ENCODE results near the gene GARIN3.
"Not testable (repeated sequence)": the region's sequence is repeated elsewhere in the genome, so short reads cannot be mapped to it uniquely, and the experiment has no call there.

The GARIN3 gene

GRCh38 chr5:157214415-157214814, 48.4 kb upstream of the GARIN3 start:
- peak overlapping the region; percentile 45; the same call in 1 of the 2 replicates for H3K4me3 ChIP-seq (ENCODE audit: low read length)
- TF ChIP-seq EZH2phosphoT487 (IDR thresholded peaks at IDR 0.05; ENCODE audit: borderline replicate concordance, low read length) (no peak), CTCF (IDR thresholded peaks at IDR 0.05; ENCODE audit: low read depth, low read length, poor library complexity, severe bottlenecking) (no peak)
- no peaks in the 10 kb centered on the region for H4K20me1 ChIP-seq (ENCODE audit: control insufficient read depth, insufficient read depth, low read depth, low read length)
- H3K27me3 ChIP-seq (ENCODE audit: control insufficient read depth, low read length), result no peaks in the 10 kb centered on the region
- H3K9me3 ChIP-seq (ENCODE audit: control insufficient read depth, insufficient read depth, low read length), result no peaks in the 10 kb centered on the region
- no peaks in the 10 kb centered on the region for H3K36me3 ChIP-seq (ENCODE audit: control insufficient read depth, low read length)
- peaks cover 55% of the 10 kb centered on the region for H3K4me1 ChIP-seq (ENCODE audit: control insufficient read depth, low read length)
- peak overlapping the region; percentile 68 for H3K27ac ChIP-seq (ENCODE audit: low read depth, low read length)
- no peaks in the 10 kb centered on the region for H3K9me2 ChIP-seq (replicated peaks; ENCODE audit: control insufficient read depth, low read length)
- H3K4me2 ChIP-seq (ENCODE audit: low read length), result peak overlapping the region; percentile 61
- H3F3A ChIP-seq (ENCODE audit: control insufficient read depth, insufficient read depth), result 0 out of 2 replicates have a peak, but pooled peaks cover 3% of the 10 kb centered on the region
- no peaks in the 10 kb centered on the region for H3K79me2 ChIP-seq (ENCODE audit: control insufficient read depth, low read length)

DNA sequence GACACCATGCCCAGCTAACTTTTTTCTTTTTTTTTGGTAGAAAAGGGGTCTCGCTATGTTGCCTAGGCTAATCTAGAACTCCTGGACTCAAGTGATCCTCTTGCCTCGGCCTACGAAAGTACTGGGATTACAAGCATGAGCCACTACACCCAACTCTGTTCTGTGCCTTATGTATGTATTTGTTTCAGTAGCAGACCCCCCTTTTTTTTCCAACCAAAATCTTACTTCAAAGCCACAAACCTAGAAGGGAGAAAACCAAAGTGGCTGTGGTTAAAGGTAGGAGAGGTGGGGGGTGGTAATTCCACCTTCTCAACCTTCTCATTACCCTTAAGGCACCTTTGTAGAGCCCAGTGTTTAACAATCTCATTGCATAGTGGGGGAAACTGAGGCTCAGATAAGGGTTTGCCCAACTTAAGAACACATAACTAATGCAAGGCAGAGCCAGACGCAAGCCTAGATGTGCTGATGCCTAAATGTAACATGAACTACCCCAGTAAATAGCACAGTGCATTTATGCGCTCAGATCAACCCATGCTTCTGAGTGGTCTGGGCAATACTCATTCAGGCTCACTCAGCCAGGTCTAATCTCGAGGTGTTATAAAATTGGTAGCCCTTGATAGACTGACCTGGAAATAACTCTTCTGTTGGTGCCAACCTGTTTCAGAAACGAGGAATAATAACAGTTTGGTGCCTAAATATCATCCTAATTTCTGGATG, 47.6 kb upstream of the GARIN3 start:
- H3K27ac ChIP-seq (ENCODE audit: low read depth, low read length), result peak overlapping the region; percentile 68

DNA sequence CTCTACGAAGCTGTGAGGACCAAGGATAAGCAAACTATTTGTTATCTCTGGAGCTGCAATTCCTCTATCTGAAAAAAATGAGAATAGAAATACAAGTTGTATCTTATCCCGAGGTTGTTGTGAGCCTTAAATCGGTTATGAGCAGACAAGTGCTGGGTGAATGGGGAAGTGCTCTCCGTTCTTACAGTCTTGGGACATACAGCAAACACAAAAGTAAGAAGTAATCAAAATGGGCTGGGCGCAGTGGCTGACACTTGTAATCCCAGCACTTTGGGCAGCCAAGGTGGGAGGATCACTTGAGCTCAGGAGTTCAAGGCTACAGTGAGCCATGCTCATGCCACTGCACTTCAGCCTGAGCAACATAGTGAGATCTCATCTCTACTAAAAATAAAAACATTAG, 46.2 kb upstream of the GARIN3 start:
- Histone ChIP-seq H3K9me2 (replicated peaks; ENCODE audit: control insufficient read depth, low read length) (no peaks in the 10 kb centered on the region), H3K4me3 (ENCODE audit: low read length) (no peak overlapping the region), H3K36me3 (ENCODE audit: control insufficient read depth, low read length) (no peaks in the 10 kb centered on the region), H4K20me1 (ENCODE audit: control insufficient read depth, insufficient read depth, low read depth, low read length) (no peaks in the 10 kb centered on the region), H3K27me3 (ENCODE audit: control insufficient read depth, low read length) (no peaks in the 10 kb centered on the region), H3F3A (ENCODE audit: control insufficient read depth, insufficient read depth) (0 out of 2 replicates have a peak, but pooled peaks cover 3% of the 10 kb centered on the region), H3K9me3 (ENCODE audit: control insufficient read depth, insufficient read depth, low read length) (no peaks in the 10 kb centered on the region), H3K27ac (ENCODE audit: low read depth, low read length) (no peak overlapping the region), H3K79me2 (ENCODE audit: control insufficient read depth, low read length) (no peaks in the 10 kb centered on the region), H3K4me1 (ENCODE audit: control insufficient read depth, low read length) (peaks cover 44% of the 10 kb centered on the region), H3K4me2 (ENCODE audit: low read length) (no peak overlapping the region)
- no peak for TF ChIP-seq CTCF (IDR thresholded peaks at IDR 0.05; ENCODE audit: low read depth, low read length, poor library complexity, severe bottlenecking)
- TF ChIP-seq EZH2phosphoT487 (IDR thresholded peaks at IDR 0.05; ENCODE audit: borderline replicate concordance, low read length), result no peak

More for the DNA sequence above, 47.6 kb upstream of the GARIN3 start:
- Histone ChIP-seq H3K9me2 (replicated peaks; ENCODE audit: control insufficient read depth, low read length) (no peaks in the 10 kb centered on the region), H3K27me3 (ENCODE audit: control insufficient read depth, low read length) (no peaks in the 10 kb centered on the region), H3K79me2 (ENCODE audit: control insufficient read depth, low read length) (no peaks in the 10 kb centered on the region), H3K4me3 (ENCODE audit: low read length) (no peak overlapping the region), H3F3A (ENCODE audit: control insufficient read depth, insufficient read depth) (0 out of 2 replicates have a peak, but pooled peaks cover 3% of the 10 kb centered on the region), H3K9me3 (ENCODE audit: control insufficient read depth, insufficient read depth, low read length) (no peaks in the 10 kb centered on the region), H3K4me2 (ENCODE audit: low read length) (peak overlapping the region; percentile 61), H3K4me1 (ENCODE audit: control insufficient read depth, low read length) (peaks cover 55% of the 10 kb centered on the region), H3K36me3 (ENCODE audit: control insufficient read depth, low read length) (no peaks in the 10 kb centered on the region), H4K20me1 (ENCODE audit: control insufficient read depth, insufficient read depth, low read depth, low read length) (no peaks in the 10 kb centered on the region)
- TF ChIP-seq EZH2phosphoT487 (IDR thresholded peaks at IDR 0.05; ENCODE audit: borderline replicate concordance, low read length) (no peak), CTCF (IDR thresholded peaks at IDR 0.05; ENCODE audit: low read depth, low read length, poor library complexity, severe bottlenecking) (no peak)

DNA sequence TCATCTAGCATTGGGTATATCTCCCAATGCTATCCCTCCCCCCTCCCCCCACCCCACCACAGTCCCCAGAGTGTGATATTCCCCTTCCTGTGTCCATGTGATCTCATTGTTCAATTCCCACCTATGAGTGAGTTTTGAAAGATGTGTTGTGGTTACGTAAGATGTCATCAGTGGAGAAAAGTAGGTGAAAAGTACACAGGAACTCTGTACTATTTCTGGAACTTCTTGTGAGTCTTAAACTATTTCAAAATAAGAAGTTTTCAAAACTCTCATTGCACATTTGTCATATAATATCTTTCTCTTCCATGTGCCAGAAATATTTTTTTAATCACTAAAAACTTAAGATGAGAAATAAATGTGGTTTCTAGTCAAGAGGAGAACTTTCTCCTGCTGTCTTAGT, 44.6 kb upstream of the GARIN3 start:
- not testable (repeated sequence) for H4K20me1 ChIP-seq (ENCODE audit: control insufficient read depth, insufficient read depth, low read depth, low read length); H3K27ac ChIP-seq (ENCODE audit: low read depth, low read length); H3K27me3 ChIP-seq (ENCODE audit: control insufficient read depth, low read length); H3K79me2 ChIP-seq (ENCODE audit: control insufficient read depth, low read length); H3K9me2 ChIP-seq (replicated peaks; ENCODE audit: control insufficient read depth, low read length); H3F3A ChIP-seq (ENCODE audit: control insufficient read depth, insufficient read depth); H3K36me3 ChIP-seq (ENCODE audit: control insufficient read depth, low read length); H3K4me3 ChIP-seq (ENCODE audit: low read length); H3K9me3 ChIP-seq (ENCODE audit: control insufficient read depth, insufficient read depth, low read length); H3K4me2 ChIP-seq (ENCODE audit: low read length)
- peaks cover 28% of the 10 kb centered on the region for H3K4me1 ChIP-seq (ENCODE audit: control insufficient read depth, low read length)
